Right cardiac atrium (tissue), 5 donors: ENCODE measurements around the gene ZFAND3. TPM values are rescaled to one million over a fixed set of nuclear protein-coding genes. Genes with fewer than 3 reads are reported as not detected.

Experiments used
- ATAC-seq, 2 donors: fragments of 200-7000 bp; cut with Tn5 transposase; one replicate each; pipeline versions ENCODE4 v1.8.0 to v1.9.1; 2020; ENCODE audit warnings: moderate library complexity in 2 of 2, mild to moderate bottlenecking in 1 of 2
- DNase-seq, 3 donors: peaks; one replicate each; pipeline ENCODE4 v3.0.0-alpha.2; 2020
- H3K27ac ChIP-seq: one replicate; pipeline ENCODE4 v1.5.1; 2013; ENCODE audit warnings: mild to moderate bottlenecking, low read length, control low read depth, moderate library complexity
- H3K27me3 ChIP-seq: one replicate; pipeline ENCODE4 v1.6.1; 2013; ENCODE audit not compliant: control insufficient read depth, insufficient read depth
- H3K4me1 ChIP-seq: one replicate; pipeline ENCODE4 v1.6.1; 2013; ENCODE audit warnings: low read length; ENCODE audit not compliant: control insufficient read depth, insufficient read depth
- H3K4me3 ChIP-seq: one replicate; pipeline ENCODE4 v1.5.1; 2013; ENCODE audit warnings: low read length, control low read depth
- H3K9me3 ChIP-seq: one replicate; pipeline ENCODE4 v1.6.1; 2013; ENCODE audit warnings: low read length; ENCODE audit not compliant: control insufficient read depth
- WGBS: extraction: QIAGEN DNeasy Blood & Tissue Kit; methylation state at CpG from one replicate; pipeline ENCODE4 v1.1.7; 2013; 5-methylcytosine and 5-hydroxymethylcytosine counted together
- intact Hi-C, 4 donors: fragments of 100-400 bp; cut with DNase I; formaldehyde crosslinking; loops; one replicate each; pipeline versions ENCODE4 v1.11.0 to v1.14.0; 2022 to 2023
- long read RNA-seq, 4 donors: library from polyadenylated mRNA; unstranded; transcript quantifications; one replicate each; pipeline ENCODE4 v2.0.0, GENCODE V29; 2020 to 2021
- polyA plus RNA-seq: library from polyadenylated mRNA; stranded (reverse); fragments of 200-250 nt; gene quantifications from one replicate; pipeline ENCODE4 v1.2.3, GENCODE V29; 2013
- total RNA-seq, 4 donors: library from RNA; stranded (reverse); fragmentation: NEBNext Ultra II Directional; extraction: Animal tissue kit (Norgen Biotek cat#: 25700); gene quantifications; one replicate each; pipeline ENCODE4 v1.2.1, GENCODE V29; 2021
- donor health status: healthy with polysubstance abuse.
- donor health status: DM: no; HTN: yes; CAD: no.
- donor health status: DM: no; HTN: no; CAD: no.
- donor health status: DM: no; HTN: yes; CAD: no; lungs with severe emphysema.
- donor health status: DM: yes; HTN: yes; CAD: no.

ZFAND3 gene, protein sequence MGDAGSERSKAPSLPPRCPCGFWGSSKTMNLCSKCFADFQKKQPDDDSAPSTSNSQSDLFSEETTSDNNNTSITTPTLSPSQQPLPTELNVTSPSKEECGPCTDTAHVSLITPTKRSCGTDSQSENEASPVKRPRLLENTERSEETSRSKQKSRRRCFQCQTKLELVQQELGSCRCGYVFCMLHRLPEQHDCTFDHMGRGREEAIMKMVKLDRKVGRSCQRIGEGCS
- total RNA-seq (10 to 100 TPM; 65.2 to 91.4 (median 80.7) TPM), polyA plus RNA-seq (50.1 TPM)
- long read RNA-seq, donor 1, transcript ZFAND3-201 (6 exons, 3,366 nt), result major isoform, 36 of 60 reads
- long read RNA-seq, donor 1, partial matches to known transcripts, result 15 of 60 reads
- long read RNA-seq, donor 1, other reads (novel, unspliced or antisense), result 7 of 60 reads
- long read RNA-seq, donor 2, transcript ZFAND3-201 (6 exons, 3,366 nt), result major isoform, 17 of 36 reads
- long read RNA-seq, donor 2, transcript ZFAND3-203 (5 exons, 3,001 nt), result minor isoform, 5 of 36 reads
- long read RNA-seq, donor 2, partial matches to known transcripts, result 2 of 36 reads
- long read RNA-seq, donor 2, other reads (novel, unspliced or antisense), result 12 of 36 reads
- long read RNA-seq, donor 3, transcript ZFAND3-201 (6 exons, 3,366 nt), result major isoform, 20 of 60 reads
- long read RNA-seq, donor 3, partial matches to known transcripts, result 32 of 60 reads
- long read RNA-seq, donor 3, other reads (novel, unspliced or antisense), result 5 of 60 reads
- long read RNA-seq, donor 4, transcript ZFAND3-201 (6 exons, 3,366 nt), result major isoform, 27 of 44 reads
- long read RNA-seq, donor 4, partial matches to known transcripts, result 11 of 44 reads
- long read RNA-seq, donor 4, other reads (novel, unspliced or antisense), result 3 of 44 reads

DNA sequence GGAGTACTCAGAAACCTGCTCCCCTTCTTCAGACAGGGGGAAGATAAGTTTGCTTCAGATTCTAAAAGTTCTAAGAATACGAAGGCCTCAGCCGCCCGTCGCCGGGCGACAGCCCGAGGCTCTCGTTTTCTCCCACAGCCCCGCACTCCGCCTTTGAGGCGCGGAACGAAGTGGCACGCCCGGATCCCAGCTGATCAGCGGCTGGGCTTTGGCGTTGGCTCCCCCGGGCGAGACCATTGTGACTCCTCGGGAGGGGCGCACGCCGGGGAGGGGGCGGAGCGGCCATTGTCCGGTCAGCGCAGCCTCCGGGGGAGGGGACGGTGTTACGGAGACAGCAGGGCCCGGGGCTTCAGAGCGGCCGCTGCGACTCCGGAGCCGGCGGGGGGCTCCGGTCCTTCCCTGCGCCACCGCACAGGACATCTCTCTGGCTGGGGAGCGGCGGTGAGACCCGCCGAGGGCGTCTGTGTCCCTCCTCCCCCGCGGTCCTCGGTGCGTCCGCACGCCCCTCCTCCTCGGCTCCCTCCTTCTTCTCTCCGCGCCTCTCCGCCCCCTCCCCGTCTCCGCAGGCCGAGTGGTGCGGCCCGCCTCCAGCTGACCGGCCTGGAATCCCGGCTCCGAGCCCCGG, at the start of gene ZFAND3:
TSS of gene ZFAND3 (plus strand) at position 551 of the 625 bp plus-strand sequence. CDS start 219 bp downstream, outside the sequence.
- Histone ChIP-seq H3K9me3 (no peaks in the 10 kb centered on the region), H3K27me3 (no peaks in the 10 kb centered on the region), H3K4me3 (peak within 1 kb of the TSS; percentile 98), H3K27ac (peak within 1 kb of the TSS; percentile 96), H3K4me1 (peaks cover 16% of the 10 kb centered on the region)
- WGBS, result under 1% methylated on average over 64 of the region's 64 CpGs
- DNase-seq, result peak; percentile 98 to 99 (median 99)
- peak; percentile 97 to 98 for ATAC-seq
- intact Hi-C loops, result no loop called here

DNA sequence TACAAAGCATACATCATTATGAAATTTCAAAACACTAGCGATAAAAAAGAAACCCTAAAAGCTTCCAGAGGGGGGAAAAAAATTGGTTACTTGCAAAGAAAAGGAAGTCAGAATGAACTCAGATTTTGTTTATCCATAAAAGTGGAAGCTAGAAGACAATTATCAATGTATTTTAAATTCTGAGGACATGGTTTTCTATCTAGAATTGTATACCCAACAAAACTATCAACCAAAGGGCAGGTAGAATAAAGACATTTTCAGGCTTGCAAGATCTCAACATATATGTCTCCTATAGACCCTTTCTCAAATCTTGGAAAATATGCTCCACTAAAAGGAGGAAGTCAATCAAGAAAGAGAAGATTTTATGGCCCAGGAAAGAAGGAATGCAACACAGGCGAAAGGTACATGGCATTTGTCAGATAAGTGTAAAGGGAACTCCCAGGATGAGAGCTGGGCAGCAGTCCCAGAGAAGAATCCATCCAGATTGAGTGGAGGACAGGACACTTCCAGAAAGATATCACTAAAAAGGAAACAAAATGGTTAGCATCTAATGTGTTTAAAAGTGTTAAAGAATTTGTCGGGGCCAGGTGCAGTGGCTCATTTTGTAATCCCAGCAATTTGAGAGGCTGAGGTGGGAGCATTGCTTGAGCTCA, 45.4 kb upstream of the ZFAND3 start:
- H3K27ac ChIP-seq, result no peak overlapping the region
- H3K27me3 ChIP-seq, result no peaks in the 10 kb centered on the region
- peak in 1 of 3 donors; percentile 6 for DNase-seq
- no peaks in the 10 kb centered on the region for H3K9me3 ChIP-seq
- 73% methylated on average over 3 of the region's 3 CpGs for WGBS
- intact Hi-C loops, result no loop called here
- H3K4me3 ChIP-seq, result no peak overlapping the region
- no peak for ATAC-seq
- no peaks in the 10 kb centered on the region for H3K4me1 ChIP-seq

DNA sequence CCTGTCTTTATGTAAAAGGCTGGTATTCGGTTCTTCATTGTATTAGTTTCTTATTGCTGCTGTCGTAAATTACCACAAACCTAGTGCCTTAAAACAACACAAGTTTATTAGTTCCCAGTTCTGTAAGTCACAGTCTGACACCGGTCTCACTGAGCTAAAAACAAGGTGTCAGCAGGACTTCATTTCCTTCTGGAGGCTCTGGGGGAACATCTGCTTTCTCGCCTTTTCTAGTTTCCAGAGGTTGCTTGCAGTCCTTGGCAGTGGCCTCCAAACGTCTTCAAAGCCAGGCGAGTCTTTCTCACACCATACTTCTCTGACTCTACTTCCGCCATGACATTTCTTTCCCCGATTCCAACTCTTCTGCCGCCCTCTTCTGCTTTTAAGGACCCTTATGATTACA, 43.0 kb upstream of the ZFAND3 start:
- H3K27ac ChIP-seq, result no peak overlapping the region
- H3K4me3 ChIP-seq, result no peak overlapping the region
- no peak for DNase-seq
- H3K27me3 ChIP-seq, result no peaks in the 10 kb centered on the region
- H3K4me1 ChIP-seq, result no peaks in the 10 kb centered on the region
- intact Hi-C loops, result no loop called here
- H3K9me3 ChIP-seq, result no peaks in the 10 kb centered on the region
- 74% methylated on average over 9 of the region's 9 CpGs for WGBS
- no peak for ATAC-seq

DNA sequence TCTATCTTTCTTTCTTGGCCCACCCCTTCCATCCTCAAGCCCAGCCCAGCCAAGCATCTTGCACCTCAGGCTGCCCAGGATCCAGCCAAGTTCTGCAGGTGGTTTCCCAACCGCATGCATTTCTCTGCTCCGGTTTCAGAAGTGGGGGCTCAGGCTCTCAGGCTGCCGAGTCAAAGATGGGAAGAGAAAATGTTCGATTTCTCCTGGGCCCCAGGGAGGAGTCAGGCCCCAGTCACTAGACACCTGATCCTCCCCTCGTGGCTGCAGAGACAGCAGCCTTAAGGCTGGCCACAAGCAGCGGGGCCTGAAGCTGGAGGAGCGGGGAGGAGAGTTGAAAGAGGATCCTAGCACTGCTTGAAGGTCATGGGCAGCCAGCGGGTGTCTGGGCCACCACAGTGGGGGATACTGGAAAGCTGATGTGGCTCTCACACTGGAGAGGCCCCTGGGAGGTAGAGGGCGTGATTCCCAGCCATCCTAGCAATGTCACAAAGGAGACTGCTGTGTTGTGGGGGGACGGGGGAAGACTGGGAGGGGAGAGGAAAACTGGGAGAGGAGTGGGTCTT, 42.2 kb upstream of the ZFAND3 start:
- WGBS, result 54% methylated on average over 10 of the region's 10 CpGs
- no peak overlapping the region for H3K4me3 ChIP-seq

DNA sequence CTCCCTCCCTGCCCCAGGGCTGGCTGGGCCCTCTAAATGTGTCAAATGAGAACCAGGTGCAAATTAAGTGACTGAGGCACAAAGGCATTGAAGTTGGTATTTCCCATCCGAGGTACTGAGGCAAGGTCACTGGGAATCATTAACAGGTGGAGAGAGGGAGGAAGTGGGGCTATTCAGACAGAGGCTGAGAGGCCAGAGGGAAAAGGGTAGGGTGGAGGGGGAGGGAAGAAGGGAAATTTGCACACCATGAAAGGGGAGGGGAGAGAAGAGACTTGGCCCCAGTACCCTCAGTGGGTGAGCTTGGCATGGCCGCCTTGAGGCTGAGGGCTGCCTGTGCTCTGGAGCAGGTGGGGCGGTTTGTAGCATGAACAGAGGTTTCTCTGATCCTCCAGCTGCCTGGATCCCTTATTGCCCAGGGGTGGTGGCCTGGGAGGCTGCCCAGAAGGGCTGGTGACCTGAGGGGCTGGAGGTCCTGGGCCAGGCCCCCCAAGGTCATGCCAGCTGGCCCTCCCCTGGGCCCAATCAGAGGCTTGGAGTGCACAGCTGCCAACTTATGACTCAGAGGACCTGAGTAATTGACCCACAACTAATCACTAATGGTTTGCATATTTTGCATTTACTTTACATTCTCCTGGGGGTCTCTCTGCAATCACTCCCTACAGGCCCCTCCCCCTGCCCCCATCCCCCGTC, 40.3 kb upstream of the ZFAND3 start:
- Histone ChIP-seq H3K9me3 (no peaks in the 10 kb centered on the region), H3K4me1 (no peaks in the 10 kb centered on the region), H3K4me3 (no peak overlapping the region), H3K27ac (no peak overlapping the region), H3K27me3 (no peaks in the 10 kb centered on the region)
- DNase-seq, result peak in 1 of 3 donors; percentile 34
- intact Hi-C loops, result no loop called here
- no peak for ATAC-seq
- 65% methylated on average over 4 of the region's 4 CpGs for WGBS

More for the DNA sequence above, 42.2 kb upstream of the ZFAND3 start:
- Histone ChIP-seq H3K4me1 (no peaks in the 10 kb centered on the region), H3K27me3 (no peaks in the 10 kb centered on the region), H3K27ac (no peak overlapping the region), H3K9me3 (no peaks in the 10 kb centered on the region)
- peak in 1 of 2 donors; percentile 15 for ATAC-seq
- intact Hi-C loops, result no loop called here
- DNase-seq, result peak in 1 of 3 donors; percentile 45

DNA sequence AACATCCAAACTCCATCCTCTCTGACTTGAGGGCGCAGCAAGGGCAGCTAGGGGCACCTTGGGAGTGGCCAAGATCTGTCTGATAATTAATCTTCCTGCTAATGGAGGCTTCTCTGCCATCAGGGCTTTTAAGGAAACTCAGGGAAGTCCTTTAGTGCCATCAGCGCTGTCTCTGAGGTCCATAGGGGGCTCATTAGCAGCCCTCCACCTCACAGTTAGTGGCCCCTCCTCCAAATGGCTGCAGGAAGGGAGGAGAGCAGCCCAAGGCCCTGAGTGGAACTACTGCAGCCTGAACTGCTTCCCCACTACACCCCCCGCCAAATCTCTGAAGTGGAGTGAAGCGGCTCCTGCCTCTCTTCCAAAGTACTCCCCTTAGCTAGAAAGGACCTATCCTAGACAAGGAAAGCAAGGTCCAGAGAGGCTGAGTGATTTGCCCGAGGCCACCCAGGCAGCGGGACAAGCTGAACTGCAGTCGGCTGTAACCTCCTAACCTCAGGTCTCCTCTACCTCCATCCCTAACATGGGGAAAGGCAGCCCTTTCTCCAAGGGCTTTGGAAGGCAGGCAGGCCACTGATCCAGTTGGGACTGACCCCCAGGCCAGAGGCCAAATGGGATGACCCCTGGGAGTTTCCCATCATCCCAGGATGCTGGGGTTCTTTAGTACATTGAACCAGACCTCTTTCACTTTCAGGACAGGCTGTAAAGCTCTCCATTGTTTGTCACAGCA, 39.5 kb upstream of the ZFAND3 start:
- H3K4me3 ChIP-seq, result no peak overlapping the region
- DNase-seq, result no peak
- intact Hi-C loops, result no loop called here
- no peaks in the 10 kb centered on the region for H3K27me3 ChIP-seq
- no peak overlapping the region for H3K27ac ChIP-seq
- H3K4me1 ChIP-seq, result peaks cover 4% of the 10 kb centered on the region
- no peak for ATAC-seq
- no peaks in the 10 kb centered on the region for H3K9me3 ChIP-seq
- 89% methylated on average over 7 of the region's 7 CpGs for WGBS

DNA sequence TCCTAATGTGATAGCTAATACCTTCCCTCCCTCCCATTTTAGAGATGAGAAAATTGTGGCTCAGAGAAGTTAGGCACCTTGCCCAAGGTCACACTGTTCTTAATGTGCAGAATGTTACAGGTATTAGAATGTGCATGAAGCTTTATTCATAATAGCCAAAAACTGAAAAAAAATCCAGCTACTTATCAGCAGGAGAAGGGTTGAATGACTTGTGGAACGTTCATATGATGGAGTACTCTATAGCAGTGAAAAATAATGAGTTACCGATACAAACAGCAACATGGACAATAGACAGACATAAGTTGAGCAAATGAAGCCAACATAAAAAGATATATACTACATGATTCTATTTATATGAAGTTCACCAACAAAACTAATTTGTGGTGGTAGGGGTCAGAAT, 37.7 kb upstream of the ZFAND3 start:
- intact Hi-C loops, result no loop called here
- no peak for DNase-seq
- H3K9me3 ChIP-seq, result no peaks in the 10 kb centered on the region
- ATAC-seq, result no peak
- H3K4me3 ChIP-seq, result no peak overlapping the region
- WGBS, result 87% methylated on average over 2 of the region's 2 CpGs
- H3K4me1 ChIP-seq, result peaks cover 4% of the 10 kb centered on the region
- H3K27me3 ChIP-seq, result no peaks in the 10 kb centered on the region
- no peak overlapping the region for H3K27ac ChIP-seq

DNA sequence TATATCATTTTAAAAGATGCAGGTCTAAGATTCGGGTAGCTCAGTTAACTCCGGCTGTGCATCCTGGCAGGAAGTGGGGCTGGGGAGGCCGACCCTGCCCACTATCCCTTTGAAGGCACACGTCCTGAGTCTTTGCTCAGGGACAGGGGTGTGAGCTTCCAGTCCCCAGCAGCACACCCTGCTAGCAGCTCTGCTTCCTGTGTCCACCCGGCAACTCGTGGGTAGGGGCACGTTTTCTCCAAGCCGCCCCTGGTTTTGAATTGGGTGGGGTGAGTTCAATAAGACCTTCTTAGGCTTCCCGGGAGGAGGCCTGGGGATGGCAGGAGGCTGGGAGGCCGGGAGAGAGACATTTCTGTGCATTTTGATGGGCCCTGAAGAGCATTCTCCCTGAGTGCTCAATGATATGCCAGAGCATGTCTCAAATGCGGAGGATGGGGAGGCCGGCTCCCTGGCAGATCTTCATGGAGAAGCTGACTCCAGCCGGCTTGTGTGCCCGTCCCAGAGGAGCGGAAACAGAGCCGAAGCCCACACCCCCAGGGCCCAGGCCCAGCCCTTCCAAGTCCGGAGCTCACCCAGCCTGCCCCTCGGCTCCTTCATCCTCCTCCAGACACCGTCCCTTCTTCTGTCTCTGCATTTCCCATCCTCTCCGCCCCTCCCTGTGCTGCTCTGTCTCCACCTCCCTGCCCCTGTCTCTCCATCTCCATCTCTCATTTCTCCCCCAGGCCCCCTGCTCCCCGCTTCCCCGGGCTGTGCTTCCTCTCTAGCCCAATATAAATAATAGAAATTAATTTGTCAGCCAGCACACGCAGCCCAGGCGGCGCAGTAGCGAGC, 36.3 kb upstream of the ZFAND3 start:
- peak; percentile 47 to 71 (median 68) for DNase-seq
- WGBS, result 13% methylated on average over 26 of the region's 26 CpGs
- intact Hi-C loops, result no loop called here

More for the DNA sequence above, 36.3 kb upstream of the ZFAND3 start:
- Histone ChIP-seq H3K4me1 (peaks cover 4% of the 10 kb centered on the region), H3K27ac (no peak overlapping the region), H3K9me3 (no peaks in the 10 kb centered on the region), H3K27me3 (no peaks in the 10 kb centered on the region), H3K4me3 (peak overlapping the region; percentile 62)
- ATAC-seq, result peak; percentile 36 to 67
